ENCODE data around the gene ELFN2. TPM values are rescaled to one million over a fixed set of nuclear protein-coding genes. Genes with fewer than 3 reads are reported as not detected.

ELFN2 gene
- total and polyA plus RNA-seq, 2 donors (not counting 3 experiments of a cell fraction or from before 2014, with no cell fraction given), result 0.41 to 1.3 TPM

DNA sequence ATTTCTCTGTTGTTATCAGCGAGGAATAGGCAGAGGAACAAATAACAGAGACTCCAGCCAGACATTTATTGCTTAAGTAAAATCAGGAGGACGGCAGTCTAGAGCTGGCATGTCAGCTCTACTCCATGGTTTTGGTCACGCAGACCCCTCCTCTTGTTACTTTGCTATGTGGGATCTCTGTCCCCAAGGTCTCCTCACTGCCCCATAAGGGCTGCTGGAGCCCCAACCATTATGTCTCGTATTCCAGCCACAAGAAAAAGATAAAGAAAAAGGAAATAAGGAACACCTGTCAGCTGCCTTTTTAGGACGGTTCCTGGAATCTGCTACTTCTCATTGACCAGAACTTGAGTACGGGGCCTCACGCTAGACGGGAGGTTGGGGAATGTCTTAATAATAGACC, 70.4 kb downstream of the ELFN2 start:
- H3K27ac ChIP-seq (ENCODE audit: insufficient read depth, low read depth, low read length), result no peak overlapping the region
- H3K9me3 ChIP-seq (replicated peaks; ENCODE audit: control insufficient read depth, insufficient read depth, low read length), result no peaks in the 10 kb centered on the region
- H3K79me2 ChIP-seq (ENCODE audit: control insufficient read depth, insufficient read depth, low read length), result no peaks in the 10 kb centered on the region
- no peak overlapping the region for H2AFZ ChIP-seq (ENCODE audit: low read depth, low read length)
- no peaks in the 10 kb centered on the region for H3K4me1 ChIP-seq (ENCODE audit: control insufficient read depth, extremely low read depth, insufficient read depth, low read length)
- DNase-seq (ENCODE audit: low read depth, low spot score), result no peak
- BruUV-seq (replicated peaks), result no TSS peak
- H3K4me3 ChIP-seq (replicated peaks in 1 of 3; ENCODE audit: insufficient read depth in 1 of 3, low read depth in 1 of 3, low read length in 3 of 3), result no peak overlapping the region
- no peak for FAIRE-seq
- H3K27me3 ChIP-seq (ENCODE audit: control insufficient read depth in 2 of 2, insufficient read depth in 2 of 2, low read length in 2 of 2), result peaks cover 0 to 11% of the 10 kb centered on the region in 2 experiments
- no peak overlapping the region for H3K9ac ChIP-seq (replicated peaks; ENCODE audit: extremely low read depth, insufficient read depth, low read length)
- CTCF ChIA-PET, result no interaction called here
- POLR2A ChIA-PET, result no interaction called here
- no peaks in the 10 kb centered on the region for H3K36me3 ChIP-seq (ENCODE audit: control insufficient read depth in 2 of 2, extremely low read depth in 1 of 2, insufficient read depth in 2 of 2, low read length in 2 of 2)
- no peak for TF ChIP-seq GATA2 (IDR thresholded peaks at IDR 0.05; ENCODE audit: insufficient read depth, insufficient read length, low read depth, low read length)
- TF ChIP-seq, protein P1, sequence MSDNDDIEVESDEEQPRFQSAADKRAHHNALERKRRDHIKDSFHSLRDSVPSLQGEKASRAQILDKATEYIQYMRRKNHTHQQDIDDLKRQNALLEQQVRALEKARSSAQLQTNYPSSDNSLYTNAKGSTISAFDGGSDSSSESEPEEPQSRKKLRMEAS (IDR thresholded peaks at IDR 0.05; ENCODE audit: insufficient read depth, insufficient read length), result no peak
- TF ChIP-seq MYC (IDR thresholded peaks at IDR 0.05; ENCODE audit: low read depth, low read length), result no peak
- TF ChIP-seq EZH2 (IDR thresholded peaks at IDR 0.05; ENCODE audit: borderline replicate concordance, low read depth, low read length, severe bottlenecking), result no peak
- TF ChIP-seq POLR2AphosphoS5 (IDR thresholded peaks at IDR 0.05; ENCODE audit: insufficient read depth, low read depth, low read length), result no peak
- no peak for TF ChIP-seq JUN (IDR thresholded peaks at IDR 0.05; ENCODE audit: borderline replicate concordance, insufficient read depth, insufficient read length, low read depth)
- TF ChIP-seq POLR2A (IDR thresholded peaks at IDR 0.05; ENCODE audit: low read depth, low read length), result no peak
- TF ChIP-seq, protein P2, sequence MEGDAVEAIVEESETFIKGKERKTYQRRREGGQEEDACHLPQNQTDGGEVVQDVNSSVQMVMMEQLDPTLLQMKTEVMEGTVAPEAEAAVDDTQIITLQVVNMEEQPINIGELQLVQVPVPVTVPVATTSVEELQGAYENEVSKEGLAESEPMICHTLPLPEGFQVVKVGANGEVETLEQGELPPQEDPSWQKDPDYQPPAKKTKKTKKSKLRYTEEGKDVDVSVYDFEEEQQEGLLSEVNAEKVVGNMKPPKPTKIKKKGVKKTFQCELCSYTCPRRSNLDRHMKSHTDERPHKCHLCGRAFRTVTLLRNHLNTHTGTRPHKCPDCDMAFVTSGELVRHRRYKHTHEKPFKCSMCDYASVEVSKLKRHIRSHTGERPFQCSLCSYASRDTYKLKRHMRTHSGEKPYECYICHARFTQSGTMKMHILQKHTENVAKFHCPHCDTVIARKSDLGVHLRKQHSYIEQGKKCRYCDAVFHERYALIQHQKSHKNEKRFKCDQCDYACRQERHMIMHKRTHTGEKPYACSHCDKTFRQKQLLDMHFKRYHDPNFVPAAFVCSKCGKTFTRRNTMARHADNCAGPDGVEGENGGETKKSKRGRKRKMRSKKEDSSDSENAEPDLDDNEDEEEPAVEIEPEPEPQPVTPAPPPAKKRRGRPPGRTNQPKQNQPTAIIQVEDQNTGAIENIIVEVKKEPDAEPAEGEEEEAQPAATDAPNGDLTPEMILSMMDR (IDR thresholded peaks at IDR 0.05; ENCODE audit: extremely low read depth in 1 of 2, insufficient read depth in 1 of 2, low read depth in 1 of 2, low read length in 2 of 2), result no peak
- no peak for TF ChIP-seq FOS (IDR thresholded peaks at IDR 0.05; ENCODE audit: borderline replicate concordance, insufficient read depth, low read length)
- intact Hi-C loops (cut with micrococcal nuclease), result no loop called here
- no peaks in the 10 kb centered on the region for H3K9me1 ChIP-seq (replicated peaks; ENCODE audit: control insufficient read depth, extremely low read depth, insufficient read depth, low read length)
- no peaks in the 10 kb centered on the region for H4K20me1 ChIP-seq (replicated peaks; ENCODE audit: control insufficient read depth, extremely low read depth, insufficient read depth, low read length)
- H3K4me2 ChIP-seq (ENCODE audit: insufficient read depth, low read length), result no peak overlapping the region
- dilution Hi-C loops (cut with MboI; ENCODE audit: extremely low pct_ligation_motif_present, low sequenced_read_pairs), result no loop called here

All from endothelial cell of umbilical vein (primary cell).